H1 (cell line): ENCODE data around the gene LEO1. TPM values are rescaled to one million over a fixed set of nuclear protein-coding genes. Genes with fewer than 3 reads are reported as not detected.

Experiments
- KDM1A ChIP-seq: fragments of 200-600, 300-600 bp; sonication (generic); IDR thresholded peaks from 2 replicates; pipeline ENCODE4 v1.7.1; 2016; ENCODE audit warnings: mild to moderate bottlenecking, low read length, borderline replicate concordance
- TCF12 ChIP-seq: IDR thresholded peaks from 2 replicates; pipeline ENCODE4 v1.6.1; 2011; ENCODE audit warnings: low read depth, mild to moderate bottlenecking, low read length
- polyA plus RNA-seq, 7 experiments: library from polyadenylated mRNA; depleted of rRNA in 3 of 7; stranded (reverse) in 5 of 7; unstranded in 2 of 7; fragments of >200 nt in 5 of 7; fragments of 200-250 nt in 2 of 7; gene quantifications; 1 replicate in 5 of 7; 2 replicates in 1 of 7; 4 replicates in 1 of 7; pipeline versions ENCODE4 v1.2.1 to v1.2.3, GENCODE V29; 2011 to 2013; ENCODE audit warnings: missing spikeins in 2 of 7, mixed read lengths in 2 of 7
- total RNA-seq: library from RNA; stranded (reverse); fragmentation: NEBNext Ultra II Directional; extraction: Animal tissue kit (Norgen Biotek cat#: 25700); gene quantifications from 2 replicates; pipeline ENCODE4 v1.2.1, GENCODE V29; 2021
- TF ChIP-seq, protein P1 (sequence below): fragments of 300-600 bp; sonication (generic); IDR thresholded peaks from 2 replicates; pipeline ENCODE4 v1.7.1; 2012; ENCODE audit warnings: low read length, moderate library complexity, mild to moderate bottlenecking, inconsistent platforms; ENCODE audit not compliant: insufficient replicate concordance

The LEO1 gene
- total and polyA plus RNA-seq, 2 of the 8 experiments (the other 6 are each of a cell fraction or from before 2014, with no cell fraction given), result 1.6 to 27.4 TPM

DNA sequence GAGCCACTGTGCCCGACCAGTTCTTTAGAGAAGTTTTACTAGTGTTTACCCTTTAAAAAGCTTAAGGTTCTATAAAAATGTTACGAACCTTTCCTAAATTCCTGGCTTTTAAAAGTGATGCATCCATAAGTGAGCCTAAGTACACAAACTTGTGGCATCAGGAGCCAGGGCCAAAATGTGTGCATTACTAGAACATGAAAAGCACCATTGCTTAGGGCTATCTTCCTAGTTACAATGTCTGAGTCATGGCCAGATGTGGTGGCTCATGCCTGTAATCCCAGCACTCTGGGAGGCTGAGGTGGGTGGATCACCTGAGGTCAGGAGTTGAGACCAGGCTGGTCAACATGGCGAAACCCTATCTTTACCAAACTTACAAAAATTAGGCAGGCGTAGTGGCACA is 39.9 kb downstream of the LEO1 start (continued):
- TF ChIP-seq, protein P1, sequence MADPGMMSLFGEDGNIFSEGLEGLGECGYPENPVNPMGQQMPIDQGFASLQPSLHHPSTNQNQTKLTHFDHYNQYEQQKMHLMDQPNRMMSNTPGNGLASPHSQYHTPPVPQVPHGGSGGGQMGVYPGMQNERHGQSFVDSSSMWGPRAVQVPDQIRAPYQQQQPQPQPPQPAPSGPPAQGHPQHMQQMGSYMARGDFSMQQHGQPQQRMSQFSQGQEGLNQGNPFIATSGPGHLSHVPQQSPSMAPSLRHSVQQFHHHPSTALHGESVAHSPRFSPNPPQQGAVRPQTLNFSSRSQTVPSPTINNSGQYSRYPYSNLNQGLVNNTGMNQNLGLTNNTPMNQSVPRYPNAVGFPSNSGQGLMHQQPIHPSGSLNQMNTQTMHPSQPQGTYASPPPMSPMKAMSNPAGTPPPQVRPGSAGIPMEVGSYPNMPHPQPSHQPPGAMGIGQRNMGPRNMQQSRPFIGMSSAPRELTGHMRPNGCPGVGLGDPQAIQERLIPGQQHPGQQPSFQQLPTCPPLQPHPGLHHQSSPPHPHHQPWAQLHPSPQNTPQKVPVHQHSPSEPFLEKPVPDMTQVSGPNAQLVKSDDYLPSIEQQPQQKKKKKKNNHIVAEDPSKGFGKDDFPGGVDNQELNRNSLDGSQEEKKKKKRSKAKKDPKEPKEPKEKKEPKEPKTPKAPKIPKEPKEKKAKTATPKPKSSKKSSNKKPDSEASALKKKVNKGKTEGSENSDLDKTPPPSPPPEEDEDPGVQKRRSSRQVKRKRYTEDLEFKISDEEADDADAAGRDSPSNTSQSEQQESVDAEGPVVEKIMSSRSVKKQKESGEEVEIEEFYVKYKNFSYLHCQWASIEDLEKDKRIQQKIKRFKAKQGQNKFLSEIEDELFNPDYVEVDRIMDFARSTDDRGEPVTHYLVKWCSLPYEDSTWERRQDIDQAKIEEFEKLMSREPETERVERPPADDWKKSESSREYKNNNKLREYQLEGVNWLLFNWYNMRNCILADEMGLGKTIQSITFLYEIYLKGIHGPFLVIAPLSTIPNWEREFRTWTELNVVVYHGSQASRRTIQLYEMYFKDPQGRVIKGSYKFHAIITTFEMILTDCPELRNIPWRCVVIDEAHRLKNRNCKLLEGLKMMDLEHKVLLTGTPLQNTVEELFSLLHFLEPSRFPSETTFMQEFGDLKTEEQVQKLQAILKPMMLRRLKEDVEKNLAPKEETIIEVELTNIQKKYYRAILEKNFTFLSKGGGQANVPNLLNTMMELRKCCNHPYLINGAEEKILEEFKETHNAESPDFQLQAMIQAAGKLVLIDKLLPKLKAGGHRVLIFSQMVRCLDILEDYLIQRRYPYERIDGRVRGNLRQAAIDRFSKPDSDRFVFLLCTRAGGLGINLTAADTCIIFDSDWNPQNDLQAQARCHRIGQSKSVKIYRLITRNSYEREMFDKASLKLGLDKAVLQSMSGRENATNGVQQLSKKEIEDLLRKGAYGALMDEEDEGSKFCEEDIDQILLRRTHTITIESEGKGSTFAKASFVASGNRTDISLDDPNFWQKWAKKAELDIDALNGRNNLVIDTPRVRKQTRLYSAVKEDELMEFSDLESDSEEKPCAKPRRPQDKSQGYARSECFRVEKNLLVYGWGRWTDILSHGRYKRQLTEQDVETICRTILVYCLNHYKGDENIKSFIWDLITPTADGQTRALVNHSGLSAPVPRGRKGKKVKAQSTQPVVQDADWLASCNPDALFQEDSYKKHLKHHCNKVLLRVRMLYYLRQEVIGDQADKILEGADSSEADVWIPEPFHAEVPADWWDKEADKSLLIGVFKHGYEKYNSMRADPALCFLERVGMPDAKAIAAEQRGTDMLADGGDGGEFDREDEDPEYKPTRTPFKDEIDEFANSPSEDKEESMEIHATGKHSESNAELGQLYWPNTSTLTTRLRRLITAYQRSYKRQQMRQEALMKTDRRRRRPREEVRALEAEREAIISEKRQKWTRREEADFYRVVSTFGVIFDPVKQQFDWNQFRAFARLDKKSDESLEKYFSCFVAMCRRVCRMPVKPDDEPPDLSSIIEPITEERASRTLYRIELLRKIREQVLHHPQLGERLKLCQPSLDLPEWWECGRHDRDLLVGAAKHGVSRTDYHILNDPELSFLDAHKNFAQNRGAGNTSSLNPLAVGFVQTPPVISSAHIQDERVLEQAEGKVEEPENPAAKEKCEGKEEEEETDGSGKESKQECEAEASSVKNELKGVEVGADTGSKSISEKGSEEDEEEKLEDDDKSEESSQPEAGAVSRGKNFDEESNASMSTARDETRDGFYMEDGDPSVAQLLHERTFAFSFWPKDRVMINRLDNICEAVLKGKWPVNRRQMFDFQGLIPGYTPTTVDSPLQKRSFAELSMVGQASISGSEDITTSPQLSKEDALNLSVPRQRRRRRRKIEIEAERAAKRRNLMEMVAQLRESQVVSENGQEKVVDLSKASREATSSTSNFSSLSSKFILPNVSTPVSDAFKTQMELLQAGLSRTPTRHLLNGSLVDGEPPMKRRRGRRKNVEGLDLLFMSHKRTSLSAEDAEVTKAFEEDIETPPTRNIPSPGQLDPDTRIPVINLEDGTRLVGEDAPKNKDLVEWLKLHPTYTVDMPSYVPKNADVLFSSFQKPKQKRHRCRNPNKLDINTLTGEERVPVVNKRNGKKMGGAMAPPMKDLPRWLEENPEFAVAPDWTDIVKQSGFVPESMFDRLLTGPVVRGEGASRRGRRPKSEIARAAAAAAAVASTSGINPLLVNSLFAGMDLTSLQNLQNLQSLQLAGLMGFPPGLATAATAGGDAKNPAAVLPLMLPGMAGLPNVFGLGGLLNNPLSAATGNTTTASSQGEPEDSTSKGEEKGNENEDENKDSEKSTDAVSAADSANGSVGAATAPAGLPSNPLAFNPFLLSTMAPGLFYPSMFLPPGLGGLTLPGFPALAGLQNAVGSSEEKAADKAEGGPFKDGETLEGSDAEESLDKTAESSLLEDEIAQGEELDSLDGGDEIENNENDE, result no peak
- TF ChIP-seq TCF12 (no peak), KDM1A (no peak)
